Gastroesophageal sphincter (tissue), 3 donors: ENCODE results near the gene SLC35F4.
"Not testable (repeated sequence)": the region's sequence is repeated elsewhere in the genome, so short reads cannot be mapped to it uniquely, and the experiment has no call there.

Experiments used
- CTCF ChIP-seq, 4 experiments: fragments of 200-600 bp in 2 of 4; fragments of 450-650 bp in 2 of 4; sonication (generic) in 1 of 4; IDR thresholded peaks; one replicate each; pipeline ENCODE4 v1.5.1; 2017 to 2019; ENCODE audit warnings: antibody characterized with exemption in 4 of 4, mild to moderate bottlenecking in 2 of 4, moderate library complexity in 2 of 4
- POLR2AphosphoS5 ChIP-seq: sonication (generic); formaldehyde crosslinking; IDR thresholded peaks from one replicate; pipeline ENCODE4 v1.6.1; 2017; ENCODE audit warnings: antibody characterized with exemption

DNA sequence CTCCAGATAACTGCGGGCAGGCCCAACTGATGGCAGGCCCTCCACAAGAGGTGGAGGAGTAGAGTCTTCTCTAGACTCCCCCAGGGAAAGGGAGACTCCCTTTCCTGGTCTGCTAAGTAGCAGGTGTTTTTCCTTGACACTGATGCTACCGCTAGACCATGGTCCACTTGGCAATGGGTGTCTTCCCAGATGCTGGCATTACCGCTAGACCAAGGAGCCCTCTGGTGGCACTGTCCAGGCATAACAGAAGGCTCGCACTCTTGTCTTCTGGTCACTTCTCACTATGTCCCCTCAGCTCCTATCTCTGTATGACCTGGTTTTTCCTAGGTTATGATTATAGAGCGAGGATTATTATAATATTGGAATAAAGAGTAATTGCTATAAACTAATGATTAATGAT is 156.8 kb downstream of the SLC35F4 start:
- TF ChIP-seq POLR2AphosphoS5; CTCF (IDR thresholded peaks at IDR 0.05): not testable (repeated sequence)
